Mucosa of descending colon (tissue), 3 donors: ENCODE measurements around the gene LRRC43. TPM values are rescaled to one million over a fixed set of nuclear protein-coding genes. Genes with fewer than 3 reads are reported as not detected.
"Not testable (repeated sequence)": the region's sequence is repeated elsewhere in the genome, so short reads cannot be mapped to it uniquely, and the experiment has no call there.

ENCODE experiments used
- ATAC-seq: fragments of 200-7000 bp; cut with Tn5 transposase; one replicate; pipeline ENCODE4 v1.9.1; 2020; ENCODE audit warnings: mild to moderate bottlenecking, moderate library complexity
- DNase-seq, 3 donors: peaks; one replicate each; pipeline ENCODE4 v3.0.0-alpha.2; 2020
- H3K36me3 ChIP-seq: fragments of 200-600 bp; one replicate; pipeline ENCODE4 v1.8.0; 2021; ENCODE audit warnings: low read depth, mild to moderate bottlenecking
- H3K4me1 ChIP-seq: fragments of 200-600 bp; one replicate; pipeline ENCODE4 v1.8.0; 2021; ENCODE audit warnings: low read depth, mild to moderate bottlenecking
- H3K4me3 ChIP-seq: fragments of 200-600 bp; one replicate; pipeline ENCODE4 v1.8.0; 2021; ENCODE audit warnings: mild to moderate bottlenecking
- H3K9me3 ChIP-seq: fragments of 200-600 bp; one replicate; pipeline ENCODE4 v1.8.0; 2021; ENCODE audit warnings: mild to moderate bottlenecking
- CTCF ChIP-seq: fragments of 200-600 bp; IDR thresholded peaks from one replicate; pipeline ENCODE4 v1.8.0; 2022; ENCODE audit warnings: antibody characterized with exemption, mild to moderate bottlenecking
- intact Hi-C, 2 donors: fragments of 100-400 bp; cut with DNase I in 1 of 2; cut with micrococcal nuclease in 1 of 2; formaldehyde crosslinking; loops; one replicate each; pipeline versions ENCODE4 v1.11.0 to v1.11.1; 2022; cut with DNase I, micrococcal nuclease
- total RNA-seq, 3 donors: library from RNA; stranded (reverse); fragmentation: NEBNext Ultra II Directional in 2 of 3; extraction: Animal tissue kit (Norgen Biotek cat#: 25700) in 2 of 3; gene quantifications; one replicate each; pipeline versions ENCODE4 v1.2.1 to v1.2.4, GENCODE V29; 2021 to 2023
- donor health status: DM: no; HTN: no; CAD: no; lungs with moderate emphysema.
- donor health status: DM: no; HTN: no; CAD: no.
- donor health status: DM: no; HTN: yes; CAD: no.

Gene LRRC43
- total RNA-seq, 3 donors from 2014 or later, result 0.19 to 0.51 TPM; not detected in 1

- Histone ChIP-seq H3K9me3 (no peaks in the 10 kb centered on the region), H3K36me3 (no peaks in the 10 kb centered on the region), H3K4me1 (no peaks in the 10 kb centered on the region), H3K4me3 (no peak overlapping the region)
- no peak for ATAC-seq
- TF ChIP-seq CTCF, result no peak
- DNase-seq, result no peak
- intact Hi-C loops, result no loop called here
These were observed 15.5 kb upstream of the LRRC43 start for GRCh38 chr12:122167356-122167925.

GRCh38 chr12:122168492-122168891 lies 14.4 kb upstream of the LRRC43 start:
- Histone ChIP-seq H3K4me3 (no peak overlapping the region), H3K36me3 (no peaks in the 10 kb centered on the region), H3K4me1 (no peaks in the 10 kb centered on the region), H3K9me3 (no peaks in the 10 kb centered on the region)
- ATAC-seq (no peak), DNase-seq (no peak)
- intact Hi-C loops, result no loop called here
- TF ChIP-seq CTCF, result no peak

- Histone ChIP-seq H3K9me3 (no peaks in the 10 kb centered on the region), H3K36me3 (no peaks in the 10 kb centered on the region), H3K4me3 (no peak overlapping the region), H3K4me1 (no peaks in the 10 kb centered on the region)
- TF ChIP-seq CTCF, result no peak
- ATAC-seq, result no peak
- DNase-seq, result no peak
- intact Hi-C loops, result no loop called here
These were observed 11.5 kb upstream of the LRRC43 start for GRCh38 chr12:122171399-122171798.

GRCh38 chr12:122172262-122172939 lies 10.5 kb upstream of the LRRC43 start:
- no peaks in the 10 kb centered on the region for H3K36me3 ChIP-seq
- no peaks in the 10 kb centered on the region for H3K4me1 ChIP-seq
- DNase-seq, result no peak
- TF ChIP-seq CTCF, result no peak
- H3K9me3 ChIP-seq, result no peaks in the 10 kb centered on the region
- no peak overlapping the region for H3K4me3 ChIP-seq
- ATAC-seq, result no peak
- intact Hi-C loops, result no loop called here

- ATAC-seq, result no peak
These were observed 8.6 kb upstream of the LRRC43 start, which contains the start of gene IL31 for GRCh38 chr12:122174155-122174845. Gene IL31, minus strand, starts transcription at chr12:122174221. Its CDS starts 49 bp downstream, at chr12:122174172.

GRCh38 chr12:122176473-122176872 lies 6.5 kb upstream of the LRRC43 start:
- intact Hi-C loops, H3K4me3 ChIP-seq, H3K4me1 ChIP-seq, ATAC-seq, H3K9me3 ChIP-seq, DNase-seq, H3K36me3 ChIP-seq: not testable (repeated sequence)

More at GRCh38 chr12:122174155-122174845, 8.6 kb upstream of the LRRC43 start, which contains the start of gene IL31:
- Histone ChIP-seq H3K4me3 (no peak within 1 kb of the TSS), H3K9me3 (no peaks in the 10 kb centered on the region), H3K36me3 (no peaks in the 10 kb centered on the region), H3K4me1 (no peaks in the 10 kb centered on the region)
- no peak for TF ChIP-seq CTCF
- intact Hi-C loops, result no loop called here
- DNase-seq, result no peak
